Left lobe of liver (tissue), 2 donors: ENCODE data around the gene CD69. TPM values are rescaled to one million over a fixed set of nuclear protein-coding genes. Genes with fewer than 3 reads are reported as not detected.
A peak's percentile ranks its signal among the peaks of the same experiment; 100 is the strongest.
"Not testable (repeated sequence)": the region's sequence is repeated elsewhere in the genome, so short reads cannot be mapped to it uniquely, and the experiment has no call there.

Experiments
- ATAC-seq: fragments of 200-7000 bp; cut with Tn5 transposase; one replicate; pipeline ENCODE4 v1.9.1; 2020; ENCODE audit warnings: mild to moderate bottlenecking, moderate library complexity
- DNase-seq: peaks from one replicate; pipeline ENCODE4 v3.0.0-alpha.2; 2020; ENCODE audit warnings: low spot score
- total RNA-seq: library from RNA; stranded (reverse); gene quantifications from one replicate; pipeline ENCODE4 v1.2.1, GENCODE V29; 2021
- donor health status: DM: no; HTN: no; CAD: no; lungs with moderate emphysema.
- donor health status: DM: no; HTN: yes; CAD: no.

Gene CD69
- total RNA-seq, 1 donor from 2014 or later, result 0.53 TPM

DNA sequence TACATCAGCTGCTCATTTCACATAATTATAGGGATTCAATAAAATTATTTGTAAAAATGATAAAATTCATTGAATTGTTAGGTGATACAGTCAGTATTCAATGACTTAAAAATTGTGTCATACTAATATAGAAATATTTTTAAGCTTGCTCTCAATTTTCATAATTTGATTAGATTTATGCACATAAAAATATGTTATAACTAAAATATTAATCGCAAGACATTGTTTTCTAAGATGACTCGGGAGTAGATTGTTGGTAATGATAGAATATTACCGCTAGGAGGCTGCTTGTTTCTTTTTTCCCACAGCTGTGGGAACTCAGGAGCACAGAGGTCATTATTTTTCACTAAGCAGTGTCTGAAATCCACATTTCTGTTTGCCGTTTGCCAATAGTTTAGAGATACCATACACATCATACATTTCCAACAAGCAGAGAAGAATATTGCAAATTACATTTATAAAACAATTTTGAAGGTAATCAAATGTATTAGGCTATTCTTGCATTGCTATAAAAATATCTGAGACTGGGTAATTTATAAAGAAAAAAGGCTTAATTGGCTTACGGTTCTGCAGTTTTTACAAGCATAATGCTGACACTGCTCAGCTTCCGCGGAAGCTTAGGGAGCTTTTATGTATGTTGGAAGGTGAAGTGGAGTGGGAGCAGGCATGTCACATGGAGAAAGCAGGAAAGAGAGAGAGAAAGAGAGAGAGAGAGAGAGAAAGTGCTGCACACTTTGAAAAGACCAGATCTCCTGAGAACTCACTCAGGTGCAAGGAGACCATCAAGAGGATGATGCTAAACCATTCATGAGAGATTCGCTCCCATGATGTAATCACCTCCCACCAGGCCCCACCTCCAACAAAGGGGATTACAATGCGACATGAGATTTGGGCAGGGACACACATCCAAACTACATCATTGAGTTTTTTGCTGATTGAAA lies 9.2 kb downstream of the CD69 start:
- DNase-seq (no peak), ATAC-seq (peak; percentile 81)

DNA sequence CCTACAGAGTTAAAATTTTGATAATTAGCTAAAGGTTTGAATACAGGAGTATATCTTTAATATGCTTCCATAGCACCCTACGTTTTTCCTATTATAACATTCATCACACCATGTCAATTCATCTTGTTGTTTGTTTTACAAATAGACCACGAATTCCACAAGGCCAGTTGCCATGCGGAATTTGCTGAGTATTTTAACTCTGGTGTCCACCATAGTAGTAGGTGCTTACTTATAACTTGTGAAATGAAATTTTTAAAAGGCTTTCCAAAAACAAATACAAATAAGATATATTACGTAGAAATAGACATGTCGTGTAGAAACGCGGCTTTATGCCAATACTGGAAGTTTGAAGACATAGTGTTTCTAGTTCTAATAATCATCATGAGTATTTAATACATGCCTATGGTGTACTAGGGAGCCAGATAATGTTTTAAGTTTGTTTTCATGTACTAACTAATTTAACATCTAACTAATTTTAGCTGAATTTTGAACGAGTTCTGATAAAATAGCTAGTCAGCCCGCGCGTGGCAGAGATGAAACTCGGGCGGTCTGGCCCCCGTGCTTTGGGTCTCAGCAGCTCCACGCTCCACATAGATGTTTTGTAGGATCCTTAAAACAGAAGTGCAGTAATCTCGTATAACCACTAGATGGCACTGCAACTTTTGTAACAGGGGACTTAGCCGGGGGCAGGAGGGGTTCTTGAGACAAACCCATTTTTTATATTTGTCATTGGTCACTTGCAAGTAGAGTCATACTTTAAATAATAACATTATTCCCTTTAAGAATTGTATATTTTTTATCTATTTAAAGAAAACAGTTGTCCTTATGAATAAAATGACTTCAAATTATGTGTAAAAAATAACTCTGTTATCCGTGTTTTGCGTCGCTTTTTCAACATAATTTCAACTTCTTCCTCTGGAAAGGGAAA lies 10.2 kb downstream of the CD69 start:
- no peak for DNase-seq
- peak; percentile 93 for ATAC-seq

GRCh38 chr12:9749640-9750039 lies 11.1 kb downstream of the CD69 start:
- DNase-seq (no peak), ATAC-seq (no peak)

GRCh38 chr12:9745199-9745598 lies 15.5 kb downstream of the CD69 start:
- ATAC-seq, result no peak
- DNase-seq, result no peak

DNA sequence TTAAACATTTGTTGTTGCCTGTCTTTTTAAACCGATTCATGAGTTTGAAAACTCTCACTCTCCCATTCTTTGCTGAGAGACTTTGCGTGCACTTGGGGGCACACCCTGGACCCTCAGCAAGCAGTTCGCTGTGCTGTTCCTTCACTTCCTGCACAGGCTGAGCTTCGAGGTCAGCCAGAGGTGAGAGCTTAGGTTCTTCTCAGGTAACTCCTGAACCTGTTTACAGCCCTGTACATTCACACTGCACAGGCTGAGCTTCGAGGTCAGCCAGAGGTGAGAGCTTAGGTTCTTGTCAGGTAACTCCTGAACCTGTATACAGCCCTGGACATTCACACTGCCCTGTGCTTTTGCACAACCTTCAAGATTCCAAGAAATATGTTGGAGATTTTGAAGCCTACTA lies 18.0 kb downstream of the CD69 start:
- peak; percentile 27 for ATAC-seq
- DNase-seq, result no peak

DNA sequence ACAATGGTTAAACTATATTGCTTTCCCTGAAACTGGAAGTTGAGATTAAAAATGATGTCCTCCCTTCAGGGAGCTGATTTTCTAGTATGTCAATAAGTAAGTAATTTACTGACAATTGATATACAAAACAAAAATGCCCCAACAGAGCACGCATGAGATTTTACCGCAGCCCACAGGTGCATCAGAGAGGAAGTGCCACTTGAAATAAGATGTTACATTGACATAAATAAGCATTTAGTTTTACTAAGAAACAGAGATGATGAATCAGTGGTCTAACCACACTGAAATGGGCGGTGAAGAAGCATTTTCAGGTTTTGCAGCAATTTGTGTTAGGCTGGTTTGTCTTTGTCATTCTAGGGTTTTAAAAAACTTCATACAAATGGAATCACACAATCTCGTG lies 19.0 kb downstream of the CD69 start:
- DNase-seq, result no peak

GRCh38 chr12:9740106-9740750 lies 20.5 kb downstream of the CD69 start:
- ATAC-seq, result no peak

More for the DNA sequence above, 19.0 kb downstream of the CD69 start:
- no peak for ATAC-seq

DNA sequence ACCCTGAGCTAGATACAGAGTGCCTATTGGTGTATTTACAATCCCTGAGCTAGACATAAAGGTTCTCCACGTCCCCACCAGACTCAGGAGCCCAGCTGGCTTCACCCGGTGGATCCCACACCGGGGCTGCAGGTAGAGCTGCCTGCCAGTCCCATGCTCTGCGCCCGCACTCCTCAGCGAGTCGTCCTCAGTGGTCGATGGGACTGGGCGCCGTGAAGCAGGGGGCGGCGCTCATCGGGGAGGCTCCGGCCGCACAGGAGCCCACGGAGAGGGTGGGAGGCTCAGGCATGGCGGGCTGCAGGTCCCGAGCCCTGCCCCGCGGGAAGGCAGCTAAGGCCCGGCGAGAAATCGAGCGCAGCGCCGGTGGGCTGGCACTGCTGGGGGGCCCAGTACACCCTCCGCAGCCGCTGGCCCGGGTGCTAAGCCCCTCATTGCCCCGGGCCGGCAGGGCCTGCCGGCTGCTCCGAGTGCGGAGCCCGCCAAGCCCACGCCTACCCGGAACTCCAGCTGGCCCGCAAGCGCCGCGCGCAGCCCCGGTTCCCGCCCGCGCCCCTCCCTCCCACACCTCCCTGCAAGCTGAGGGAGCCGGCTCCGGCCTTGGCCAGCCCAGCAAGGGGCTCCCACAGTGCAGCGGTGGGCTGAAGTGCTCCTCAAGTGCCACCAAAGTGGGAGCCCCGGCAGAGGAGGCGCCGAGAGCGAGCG lies 21.1 kb downstream of the CD69 start:
- ATAC-seq, DNase-seq: not testable (repeated sequence)

More at GRCh38 chr12:9740106-9740750, 20.5 kb downstream of the CD69 start:
- DNase-seq, result no peak

DNA sequence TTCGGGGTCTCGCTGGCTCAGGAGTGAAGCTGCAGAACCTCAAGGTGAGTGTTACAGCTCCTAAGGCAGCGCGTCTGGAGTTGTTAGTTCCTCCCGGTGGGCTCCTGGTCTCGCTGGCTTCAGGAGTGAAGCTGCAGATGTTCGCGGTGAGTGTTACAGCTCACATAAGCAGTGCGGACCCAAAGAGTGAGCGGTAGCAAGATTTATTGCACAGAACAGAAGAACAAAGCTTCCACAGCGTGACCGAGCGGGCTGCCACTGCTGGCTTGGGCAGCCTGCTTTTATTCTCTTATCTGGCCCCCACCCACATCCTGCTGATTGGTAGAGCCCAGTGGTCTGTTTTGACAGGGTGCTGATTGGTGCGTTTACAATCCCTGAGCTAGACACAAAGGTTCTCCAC lies 21.8 kb downstream of the CD69 start:
- DNase-seq, ATAC-seq: not testable (repeated sequence)

DNA sequence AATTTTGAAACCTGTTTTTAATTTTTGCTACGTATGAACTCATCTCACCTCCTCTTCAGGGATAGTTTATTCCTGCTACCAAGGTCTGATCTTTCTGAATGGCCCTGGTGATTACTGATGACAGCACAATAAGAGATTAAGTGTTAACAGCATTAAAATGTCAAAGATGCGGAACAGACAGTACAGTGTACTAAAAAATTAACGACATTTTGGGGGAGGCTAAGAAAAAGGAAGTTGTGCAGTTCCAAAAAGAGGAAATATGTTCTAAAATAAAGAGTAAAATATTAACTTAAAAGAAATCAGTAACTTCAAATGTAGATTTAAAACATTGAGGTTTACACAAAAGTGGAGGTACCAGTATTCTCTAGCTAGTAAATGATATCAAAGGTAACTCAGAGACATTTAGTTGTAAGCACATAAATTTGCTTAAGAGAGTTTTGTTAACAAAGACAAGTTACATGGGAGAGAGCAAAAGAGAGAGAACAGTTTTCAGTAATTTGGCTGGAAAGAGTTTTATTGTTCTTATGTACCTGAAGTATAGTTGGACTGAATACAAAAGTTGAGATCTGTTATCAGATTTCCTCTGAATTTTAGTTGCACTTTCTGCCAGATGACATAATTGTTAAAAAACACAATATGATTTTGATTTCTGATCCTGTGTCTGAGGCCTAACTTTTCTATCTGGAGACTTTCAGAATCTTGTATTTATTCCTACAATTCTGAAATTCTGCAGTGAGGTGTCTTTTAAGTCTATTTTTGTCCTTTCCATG lies 23.6 kb downstream of the CD69 start:
- DNase-seq, result no peak
- ATAC-seq, result no peak

DNA sequence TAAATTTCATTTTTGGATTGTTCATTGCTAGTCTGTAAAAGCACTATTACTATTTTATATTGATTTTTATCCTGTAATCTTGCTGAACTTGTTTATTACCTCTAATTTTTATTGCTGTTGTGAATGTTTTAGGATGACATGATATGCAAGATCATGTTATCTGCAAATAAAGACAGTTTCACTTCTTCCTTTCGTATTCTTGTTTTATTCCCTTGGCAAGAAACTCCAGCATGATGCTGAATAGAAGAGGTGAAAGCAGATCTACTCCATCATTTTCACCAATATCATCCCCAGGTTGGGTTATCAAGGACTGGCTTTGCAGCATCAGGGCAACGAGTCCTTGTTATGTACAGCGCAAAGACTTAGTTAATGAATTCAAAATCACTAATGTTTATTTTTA lies 25.1 kb downstream of the CD69 start:
- no peak for DNase-seq
- ATAC-seq, result no peak

DNA sequence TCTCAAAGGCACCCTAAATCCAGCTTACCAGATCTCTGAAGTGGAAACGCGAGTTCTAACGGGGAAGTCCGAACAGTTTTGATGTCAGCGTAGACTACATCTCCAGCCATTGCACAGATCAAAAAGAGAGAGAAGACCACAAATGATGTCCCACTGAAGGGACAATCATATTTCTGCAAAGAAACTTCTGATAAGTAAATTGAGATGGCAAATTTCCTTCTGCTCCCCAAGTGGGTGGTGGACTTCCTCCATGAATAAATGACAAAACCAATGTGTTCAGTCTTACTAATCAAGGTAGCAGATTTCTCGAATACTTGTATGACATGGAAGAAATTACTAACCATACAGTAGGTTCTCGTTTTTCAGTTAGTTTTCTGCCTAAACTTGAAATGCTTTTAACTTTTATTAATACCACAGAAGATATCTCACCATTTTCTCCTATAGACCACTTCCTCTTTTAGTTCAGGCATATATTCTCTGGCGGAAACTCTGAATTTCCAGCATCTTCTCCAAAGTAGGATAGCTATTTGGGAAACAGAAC lies 27.7 kb downstream of the CD69 start, which contains the start of gene CLECL1:
Gene CLECL1, minus strand, starts transcription at position 177 of the 541 bp plus-strand sequence.
- DNase-seq (no peak), ATAC-seq (no peak)

GRCh38 chr12:9731797-9732196 lies 28.9 kb downstream of the CD69 start:
- ATAC-seq (no peak), DNase-seq (no peak)

GRCh38 chr12:9731393-9731792 lies 29.3 kb downstream of the CD69 start:
- no peak for ATAC-seq
- DNase-seq, result no peak

DNA sequence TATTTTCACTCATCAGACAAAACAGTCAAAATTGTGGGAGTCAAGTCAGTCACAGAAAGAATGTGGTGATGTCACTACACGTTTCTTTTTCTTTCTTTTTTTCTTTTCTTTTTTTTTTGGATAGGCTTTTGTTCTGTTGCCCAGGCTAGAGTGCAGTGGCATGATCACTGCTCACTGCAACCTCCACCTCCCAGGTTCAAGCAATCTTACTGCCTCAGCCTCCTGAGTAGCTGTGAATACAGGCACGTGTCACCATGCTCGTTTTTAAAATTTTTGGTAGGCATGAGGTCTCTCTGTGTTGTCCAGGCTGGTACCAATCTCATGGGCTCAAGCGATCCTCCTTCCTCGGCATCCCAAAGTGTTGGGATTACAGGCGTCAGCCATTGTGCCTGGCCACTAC lies 30.1 kb downstream of the CD69 start:
- no peak for ATAC-seq
- DNase-seq, result no peak

DNA sequence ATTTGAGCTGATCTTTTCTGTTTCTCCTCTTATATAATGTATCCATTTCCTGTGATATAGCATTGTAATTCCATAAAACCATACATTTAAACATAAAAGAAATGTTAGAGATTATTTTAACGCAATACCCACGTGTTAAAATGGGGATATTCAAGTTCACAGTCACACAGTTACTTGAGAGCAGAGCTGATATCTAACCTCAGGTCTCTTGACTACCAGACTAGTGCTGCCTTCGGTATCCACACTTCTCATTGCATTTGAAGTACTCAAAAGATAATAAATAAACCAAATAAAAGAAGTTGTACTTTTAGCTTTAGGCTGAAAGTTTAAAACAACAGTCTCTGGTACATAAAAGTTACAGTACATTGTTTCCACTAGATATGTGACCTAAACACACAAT lies 30.7 kb downstream of the CD69 start:
- ATAC-seq, result no peak

DNA sequence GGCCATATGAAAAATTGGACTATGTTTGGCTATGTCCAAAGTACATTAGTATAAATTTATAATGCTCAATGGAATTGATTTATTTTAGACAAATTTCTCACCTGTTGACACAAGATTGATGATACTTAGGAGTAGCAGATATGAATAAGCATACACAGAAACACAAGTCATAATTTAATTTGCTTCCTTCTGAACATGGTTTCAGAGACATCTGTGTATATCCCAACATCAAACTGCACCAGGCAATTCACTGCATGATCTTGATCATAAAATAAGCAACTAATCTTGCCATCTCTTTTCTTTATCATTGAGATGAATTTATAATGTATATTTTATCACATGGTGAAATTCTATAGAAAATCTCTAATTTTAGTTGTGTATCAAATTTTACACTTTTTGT lies 31.6 kb downstream of the CD69 start:
- ATAC-seq (no peak), DNase-seq (no peak)

More for the DNA sequence above, 30.7 kb downstream of the CD69 start:
- DNase-seq, result no peak

GRCh38 chr12:9727813-9728212 lies 32.9 kb downstream of the CD69 start:
- no peak for ATAC-seq
- DNase-seq, result no peak

DNA sequence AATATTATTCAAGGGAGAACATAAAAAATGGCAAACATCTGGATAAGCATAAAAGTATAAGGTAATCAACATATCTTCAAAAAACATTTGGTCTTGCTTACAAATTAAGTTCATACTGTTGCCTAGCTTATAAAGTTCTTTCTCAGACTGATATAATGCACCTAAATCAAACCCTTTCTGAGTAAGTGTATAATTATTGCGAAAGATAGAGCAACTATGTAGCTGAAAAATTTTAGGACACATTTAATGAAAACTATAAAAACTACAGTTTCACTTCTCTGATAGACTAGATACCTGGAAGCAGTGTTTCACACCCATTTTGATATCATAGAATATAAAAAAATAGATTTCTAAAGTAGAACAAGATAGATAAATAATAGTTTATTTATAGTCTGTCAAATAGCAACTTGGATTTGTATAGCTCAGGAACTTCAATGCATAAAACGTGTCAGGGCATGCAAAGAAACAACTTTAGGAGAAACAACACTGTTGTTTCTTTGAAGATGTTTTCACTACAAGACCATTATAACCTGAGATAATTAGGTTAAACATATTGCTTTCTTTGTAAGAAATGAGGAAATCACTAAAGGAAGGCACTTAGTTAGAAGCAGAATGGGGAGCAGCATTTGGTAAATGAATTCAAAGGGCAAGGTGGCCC lies 35.4 kb downstream of the CD69 start:
- ATAC-seq, result no peak
- no peak for DNase-seq
